ENCODE measurements around the gene RMDN3. TPM values are rescaled to one million over a fixed set of nuclear protein-coding genes. Genes with fewer than 3 reads are reported as not detected.

Gene RMDN3
- total and polyA plus RNA-seq, 2 of the 13 experiments (the other 11 are each of a cell fraction or from before 2014, with no cell fraction given), result 16.8 to 19.5 TPM

GRCh38 chr15:40782609-40783227 lies 27.7 kb upstream of the RMDN3 start (continued):
- TF ChIP-seq, protein P1, sequence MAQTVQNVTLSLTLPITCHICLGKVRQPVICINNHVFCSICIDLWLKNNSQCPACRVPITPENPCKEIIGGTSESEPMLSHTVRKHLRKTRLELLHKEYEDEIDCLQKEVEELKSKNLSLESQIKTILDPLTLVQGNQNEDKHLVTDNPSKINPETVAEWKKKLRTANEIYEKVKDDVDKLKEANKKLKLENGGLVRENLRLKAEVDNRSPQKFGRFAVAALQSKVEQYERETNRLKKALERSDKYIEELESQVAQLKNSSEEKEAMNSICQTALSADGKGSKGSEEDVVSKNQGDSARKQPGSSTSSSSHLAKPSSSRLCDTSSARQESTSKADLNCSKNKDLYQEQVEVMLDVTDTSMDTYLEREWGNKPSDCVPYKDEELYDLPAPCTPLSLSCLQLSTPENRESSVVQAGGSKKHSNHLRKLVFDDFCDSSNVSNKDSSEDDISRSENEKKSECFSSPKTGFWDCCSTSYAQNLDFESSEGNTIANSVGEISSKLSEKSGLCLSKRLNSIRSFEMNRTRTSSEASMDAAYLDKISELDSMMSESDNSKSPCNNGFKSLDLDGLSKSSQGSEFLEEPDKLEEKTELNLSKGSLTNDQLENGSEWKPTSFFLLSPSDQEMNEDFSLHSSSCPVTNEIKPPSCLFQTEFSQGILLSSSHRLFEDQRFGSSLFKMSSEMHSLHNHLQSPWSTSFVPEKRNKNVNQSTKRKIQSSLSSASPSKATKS (CRISPR knock-in tag; IDR thresholded peaks at IDR 0.05), result no peak
- TF ChIP-seq, protein P2, sequence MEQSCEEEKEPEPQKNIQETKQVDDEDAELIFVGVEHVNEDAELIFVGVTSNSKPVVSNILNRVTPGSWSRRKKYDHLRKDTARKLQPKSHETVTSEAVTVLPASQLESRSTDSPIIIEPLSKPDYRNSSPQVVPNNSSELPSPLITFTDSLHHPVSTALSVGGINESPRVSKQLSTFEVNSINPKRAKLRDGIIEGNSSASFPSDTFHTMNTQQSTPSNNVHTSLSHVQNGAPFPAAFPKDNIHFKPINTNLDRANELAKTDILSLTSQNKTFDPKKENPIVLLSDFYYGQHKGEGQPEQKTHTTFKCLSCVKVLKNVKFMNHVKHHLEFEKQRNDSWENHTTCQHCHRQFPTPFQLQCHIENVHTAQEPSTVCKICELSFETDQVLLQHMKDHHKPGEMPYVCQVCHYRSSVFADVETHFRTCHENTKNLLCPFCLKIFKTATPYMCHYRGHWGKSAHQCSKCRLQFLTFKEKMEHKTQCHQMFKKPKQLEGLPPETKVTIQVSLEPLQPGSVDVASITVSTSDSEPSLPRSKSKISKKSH (CRISPR knock-in tag; IDR thresholded peaks at IDR 0.05; ENCODE audit: borderline replicate concordance), result 0 out of 2 replicates have a peak, but pooled peaks have one; percentile 42
- TF ChIP-seq, protein P3, sequence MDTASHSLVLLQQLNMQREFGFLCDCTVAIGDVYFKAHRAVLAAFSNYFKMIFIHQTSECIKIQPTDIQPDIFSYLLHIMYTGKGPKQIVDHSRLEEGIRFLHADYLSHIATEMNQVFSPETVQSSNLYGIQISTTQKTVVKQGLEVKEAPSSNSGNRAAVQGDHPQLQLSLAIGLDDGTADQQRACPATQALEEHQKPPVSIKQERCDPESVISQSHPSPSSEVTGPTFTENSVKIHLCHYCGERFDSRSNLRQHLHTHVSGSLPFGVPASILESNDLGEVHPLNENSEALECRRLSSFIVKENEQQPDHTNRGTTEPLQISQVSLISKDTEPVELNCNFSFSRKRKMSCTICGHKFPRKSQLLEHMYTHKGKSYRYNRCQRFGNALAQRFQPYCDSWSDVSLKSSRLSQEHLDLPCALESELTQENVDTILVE (CRISPR knock-in tag; IDR thresholded peaks at IDR 0.05), result peak; percentile 67; the same call in 1 of the 2 replicates
- TF ChIP-seq ZNF766 (CRISPR knock-in tag; IDR thresholded peaks at IDR 0.05; ENCODE audit: borderline replicate concordance), result no peak
- no peak for TF ChIP-seq ZNF660 (CRISPR knock-in tag; IDR thresholded peaks at IDR 0.05; ENCODE audit: borderline replicate concordance, low read depth)
- no peak for TF ChIP-seq GTF2F1 (IDR thresholded peaks at IDR 0.05; ENCODE audit: low read length)
- peak; percentile 50; the same call in 1 of the 2 replicates for TF ChIP-seq ZNF768 (CRISPR knock-in tag; IDR thresholded peaks at IDR 0.05)
- TF ChIP-seq ATM (IDR thresholded peaks at IDR 0.05; ENCODE audit: borderline replicate concordance), result no peak
- TF ChIP-seq TCF7L2 (IDR thresholded peaks at IDR 0.05; ENCODE audit: low read depth, low read length), result no peak
- no peak for TF ChIP-seq ZNF468 (CRISPR knock-in tag; IDR thresholded peaks at IDR 0.05)
- TF ChIP-seq MAFG (CRISPR knock-in tag; IDR thresholded peaks at IDR 0.05), result no peak
- TF ChIP-seq, protein P4, sequence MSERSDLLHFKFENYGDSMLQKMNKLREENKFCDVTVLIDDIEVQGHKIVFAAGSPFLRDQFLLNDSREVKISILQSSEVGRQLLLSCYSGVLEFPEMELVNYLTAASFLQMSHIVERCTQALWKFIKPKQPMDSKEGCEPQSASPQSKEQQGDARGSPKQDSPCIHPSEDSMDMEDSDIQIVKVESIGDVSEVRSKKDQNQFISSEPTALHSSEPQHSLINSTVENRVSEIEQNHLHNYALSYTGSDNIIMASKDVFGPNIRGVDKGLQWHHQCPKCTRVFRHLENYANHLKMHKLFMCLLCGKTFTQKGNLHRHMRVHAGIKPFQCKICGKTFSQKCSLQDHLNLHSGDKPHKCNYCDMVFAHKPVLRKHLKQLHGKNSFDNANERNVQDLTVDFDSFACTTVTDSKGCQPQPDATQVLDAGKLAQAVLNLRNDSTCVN (CRISPR knock-in tag; IDR thresholded peaks at IDR 0.05; ENCODE audit: borderline replicate concordance), result peak; percentile 59; the same call in 1 of the 2 replicates
- TF ChIP-seq SIN3B (IDR thresholded peaks at IDR 0.05; ENCODE audit: low read length), result no peak
- TF ChIP-seq, protein P5, sequence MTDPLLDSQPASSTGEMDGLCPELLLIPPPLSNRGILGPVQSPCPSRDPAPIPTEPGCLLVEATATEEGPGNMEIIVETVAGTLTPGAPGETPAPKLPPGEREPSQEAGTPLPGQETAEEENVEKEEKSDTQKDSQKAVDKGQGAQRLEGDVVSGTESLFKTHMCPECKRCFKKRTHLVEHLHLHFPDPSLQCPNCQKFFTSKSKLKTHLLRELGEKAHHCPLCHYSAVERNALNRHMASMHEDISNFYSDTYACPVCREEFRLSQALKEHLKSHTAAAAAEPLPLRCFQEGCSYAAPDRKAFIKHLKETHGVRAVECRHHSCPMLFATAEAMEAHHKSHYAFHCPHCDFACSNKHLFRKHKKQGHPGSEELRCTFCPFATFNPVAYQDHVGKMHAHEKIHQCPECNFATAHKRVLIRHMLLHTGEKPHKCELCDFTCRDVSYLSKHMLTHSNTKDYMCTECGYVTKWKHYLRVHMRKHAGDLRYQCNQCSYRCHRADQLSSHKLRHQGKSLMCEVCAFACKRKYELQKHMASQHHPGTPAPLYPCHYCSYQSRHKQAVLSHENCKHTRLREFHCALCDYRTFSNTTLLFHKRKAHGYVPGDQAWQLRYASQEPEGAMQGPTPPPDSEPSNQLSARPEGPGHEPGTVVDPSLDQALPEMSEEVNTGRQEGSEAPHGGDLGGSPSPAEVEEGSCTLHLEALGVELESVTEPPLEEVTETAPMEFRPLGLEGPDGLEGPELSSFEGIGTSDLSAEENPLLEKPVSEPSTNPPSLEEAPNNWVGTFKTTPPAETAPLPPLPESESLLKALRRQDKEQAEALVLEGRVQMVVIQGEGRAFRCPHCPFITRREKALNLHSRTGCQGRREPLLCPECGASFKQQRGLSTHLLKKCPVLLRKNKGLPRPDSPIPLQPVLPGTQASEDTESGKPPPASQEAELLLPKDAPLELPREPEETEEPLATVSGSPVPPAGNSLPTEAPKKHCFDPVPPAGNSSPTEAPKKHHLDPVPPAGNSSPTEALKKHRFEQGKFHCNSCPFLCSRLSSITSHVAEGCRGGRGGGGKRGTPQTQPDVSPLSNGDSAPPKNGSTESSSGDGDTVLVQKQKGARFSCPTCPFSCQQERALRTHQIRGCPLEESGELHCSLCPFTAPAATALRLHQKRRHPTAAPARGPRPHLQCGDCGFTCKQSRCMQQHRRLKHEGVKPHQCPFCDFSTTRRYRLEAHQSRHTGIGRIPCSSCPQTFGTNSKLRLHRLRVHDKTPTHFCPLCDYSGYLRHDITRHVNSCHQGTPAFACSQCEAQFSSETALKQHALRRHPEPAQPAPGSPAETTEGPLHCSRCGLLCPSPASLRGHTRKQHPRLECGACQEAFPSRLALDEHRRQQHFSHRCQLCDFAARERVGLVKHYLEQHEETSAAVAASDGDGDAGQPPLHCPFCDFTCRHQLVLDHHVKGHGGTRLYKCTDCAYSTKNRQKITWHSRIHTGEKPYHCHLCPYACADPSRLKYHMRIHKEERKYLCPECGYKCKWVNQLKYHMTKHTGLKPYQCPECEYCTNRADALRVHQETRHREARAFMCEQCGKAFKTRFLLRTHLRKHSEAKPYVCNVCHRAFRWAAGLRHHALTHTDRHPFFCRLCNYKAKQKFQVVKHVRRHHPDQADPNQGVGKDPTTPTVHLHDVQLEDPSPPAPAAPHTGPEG (CRISPR knock-in tag; IDR thresholded peaks at IDR 0.05), result no peak
- TF ChIP-seq, protein P6, sequence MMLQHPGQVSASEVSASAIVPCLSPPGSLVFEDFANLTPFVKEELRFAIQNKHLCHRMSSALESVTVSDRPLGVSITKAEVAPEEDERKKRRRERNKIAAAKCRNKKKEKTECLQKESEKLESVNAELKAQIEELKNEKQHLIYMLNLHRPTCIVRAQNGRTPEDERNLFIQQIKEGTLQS (CRISPR knock-in tag; IDR thresholded peaks at IDR 0.05), result no peak

Measured in HepG2 (cell line).